ENCODE data around the gene FGR. TPM values are rescaled to one million over a fixed set of nuclear protein-coding genes. Genes with fewer than 3 reads are reported as not detected.

The FGR gene
- total and polyA plus RNA-seq, 2 of the 13 experiments (the other 11 are each of a cell fraction or from before 2014, with no cell fraction given), result not detected

DNA sequence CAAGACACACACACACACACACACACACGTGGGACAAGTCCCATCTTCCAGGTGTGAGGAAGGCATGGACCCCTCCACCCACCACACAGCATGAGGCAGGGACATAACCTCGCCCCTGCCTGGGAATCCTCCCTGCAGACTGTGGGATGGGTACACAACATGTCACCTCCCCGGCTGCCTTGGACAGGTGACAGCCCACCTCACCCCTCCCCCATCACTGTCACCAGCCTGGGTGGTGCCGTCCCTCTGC is 71.7 kb downstream of the FGR start (continued):
- 0 out of 2 replicates have a peak, but pooled peaks have one; percentile 22 for TF ChIP-seq ZNF318 (CRISPR knock-in tag; IDR thresholded peaks at IDR 0.05)
- TF ChIP-seq ZNF264 (CRISPR knock-in tag; IDR thresholded peaks at IDR 0.05), result no peak
- TF ChIP-seq ZNF296 (CRISPR knock-in tag; conservative IDR thresholded peaks at IDR 0.05), result no peak
- no peak for TF ChIP-seq FOXO1 (CRISPR knock-in tag; IDR thresholded peaks at IDR 0.05)
- TF ChIP-seq SKI (IDR thresholded peaks at IDR 0.05; ENCODE audit: partially characterized antibody), result no peak
- no peak for TF ChIP-seq ZNF3 (CRISPR knock-in tag; IDR thresholded peaks at IDR 0.05)
- TF ChIP-seq ZNF10 (CRISPR knock-in tag; IDR thresholded peaks at IDR 0.05; ENCODE audit: borderline replicate concordance, low read depth), result no peak
- no peak for TF ChIP-seq ZNF749 (CRISPR knock-in tag; IDR thresholded peaks at IDR 0.05; ENCODE audit: borderline replicate concordance)
- TF ChIP-seq, protein P1, sequence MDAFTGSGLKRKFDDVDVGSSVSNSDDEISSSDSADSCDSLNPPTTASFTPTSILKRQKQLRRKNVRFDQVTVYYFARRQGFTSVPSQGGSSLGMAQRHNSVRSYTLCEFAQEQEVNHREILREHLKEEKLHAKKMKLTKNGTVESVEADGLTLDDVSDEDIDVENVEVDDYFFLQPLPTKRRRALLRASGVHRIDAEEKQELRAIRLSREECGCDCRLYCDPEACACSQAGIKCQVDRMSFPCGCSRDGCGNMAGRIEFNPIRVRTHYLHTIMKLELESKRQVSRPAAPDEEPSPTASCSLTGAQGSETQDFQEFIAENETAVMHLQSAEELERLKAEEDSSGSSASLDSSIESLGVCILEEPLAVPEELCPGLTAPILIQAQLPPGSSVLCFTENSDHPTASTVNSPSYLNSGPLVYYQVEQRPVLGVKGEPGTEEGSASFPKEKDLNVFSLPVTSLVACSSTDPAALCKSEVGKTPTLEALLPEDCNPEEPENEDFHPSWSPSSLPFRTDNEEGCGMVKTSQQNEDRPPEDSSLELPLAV (CRISPR knock-in tag; conservative IDR thresholded peaks at IDR 0.05; ENCODE audit: low read depth), result no peak
- no peak for TF ChIP-seq CC2D1A (CRISPR knock-in tag; IDR thresholded peaks at IDR 0.05)
- TF ChIP-seq MTA3 (CRISPR knock-in tag; IDR thresholded peaks at IDR 0.05), result no peak
- no peak for TF ChIP-seq NCOA1 (CRISPR knock-in tag; IDR thresholded peaks at IDR 0.05)
- 0 out of 2 replicates have a peak, but pooled peaks have one; percentile 35 for TF ChIP-seq SP2 (CRISPR knock-in tag; IDR thresholded peaks at IDR 0.05)
- TF ChIP-seq BRD4 (CRISPR knock-in tag; IDR thresholded peaks at IDR 0.05), result no peak
- no peak for TF ChIP-seq ZNF549 (CRISPR knock-in tag; IDR thresholded peaks at IDR 0.05)
- TF ChIP-seq CENPX (CRISPR knock-in tag; IDR thresholded peaks at IDR 0.05), result no peak
- no peak for TF ChIP-seq MED13 (CRISPR knock-in tag; IDR thresholded peaks at IDR 0.05)
- TF ChIP-seq ZBTB46 (CRISPR knock-in tag; IDR thresholded peaks at IDR 0.05; ENCODE audit: borderline replicate concordance), result 0 out of 2 replicates have a peak, but pooled peaks have one; percentile 18
- TF ChIP-seq, protein P2, sequence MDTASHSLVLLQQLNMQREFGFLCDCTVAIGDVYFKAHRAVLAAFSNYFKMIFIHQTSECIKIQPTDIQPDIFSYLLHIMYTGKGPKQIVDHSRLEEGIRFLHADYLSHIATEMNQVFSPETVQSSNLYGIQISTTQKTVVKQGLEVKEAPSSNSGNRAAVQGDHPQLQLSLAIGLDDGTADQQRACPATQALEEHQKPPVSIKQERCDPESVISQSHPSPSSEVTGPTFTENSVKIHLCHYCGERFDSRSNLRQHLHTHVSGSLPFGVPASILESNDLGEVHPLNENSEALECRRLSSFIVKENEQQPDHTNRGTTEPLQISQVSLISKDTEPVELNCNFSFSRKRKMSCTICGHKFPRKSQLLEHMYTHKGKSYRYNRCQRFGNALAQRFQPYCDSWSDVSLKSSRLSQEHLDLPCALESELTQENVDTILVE (CRISPR knock-in tag; IDR thresholded peaks at IDR 0.05), result no peak
